ENCODE measurements around the gene HIVEP2.

Gene HIVEP2

GRCh38 chr6:142945446-142946180 is 637 bp upstream of the HIVEP2 start:
- DNase-seq = peak; percentile 61 to 65

DNA sequence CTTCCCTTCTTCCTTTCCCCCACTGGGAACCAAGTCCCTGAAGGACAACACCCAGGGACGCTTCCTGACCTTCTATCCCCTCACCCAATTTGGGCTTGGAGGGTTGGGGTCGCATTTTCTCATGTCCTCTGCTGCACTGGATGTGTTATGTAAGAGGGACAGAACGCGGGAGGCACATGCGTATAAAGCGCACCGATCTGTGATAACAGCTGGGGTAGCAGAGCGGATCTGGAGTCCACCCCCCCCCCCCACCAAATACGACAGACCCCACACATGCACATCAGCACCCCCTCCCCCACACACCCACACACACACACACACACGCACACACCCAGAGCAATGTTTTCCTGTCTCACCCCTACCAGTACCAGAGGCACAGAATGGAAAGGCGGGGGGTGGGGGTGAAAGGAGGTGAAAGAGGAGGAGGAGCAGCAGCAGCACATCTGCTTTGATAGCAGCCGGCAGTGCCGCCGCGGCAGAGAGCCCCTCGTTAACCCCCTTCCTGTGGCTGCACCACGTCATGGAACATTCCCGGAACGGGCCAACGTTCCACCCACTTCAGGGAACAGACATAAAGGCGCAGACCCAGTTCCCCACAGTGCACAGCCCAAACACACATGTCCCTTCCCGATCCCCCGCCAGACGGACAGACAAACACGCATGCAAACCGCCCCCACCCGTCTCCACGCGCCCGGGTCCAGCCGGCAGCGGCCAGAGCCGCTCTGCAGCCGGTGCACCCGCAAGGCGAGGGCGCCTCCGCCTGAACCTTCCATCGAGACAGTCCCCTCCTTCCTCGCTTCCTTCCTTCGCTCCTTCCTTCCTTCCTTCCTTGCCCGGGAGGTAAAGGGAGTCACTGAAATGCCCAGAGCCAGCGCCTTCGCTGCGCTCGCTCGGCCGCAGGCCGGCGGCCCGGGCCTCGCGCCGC is 590 bp downstream of the HIVEP2 start:
- DNase-seq = peak; percentile 96 to 97

DNA sequence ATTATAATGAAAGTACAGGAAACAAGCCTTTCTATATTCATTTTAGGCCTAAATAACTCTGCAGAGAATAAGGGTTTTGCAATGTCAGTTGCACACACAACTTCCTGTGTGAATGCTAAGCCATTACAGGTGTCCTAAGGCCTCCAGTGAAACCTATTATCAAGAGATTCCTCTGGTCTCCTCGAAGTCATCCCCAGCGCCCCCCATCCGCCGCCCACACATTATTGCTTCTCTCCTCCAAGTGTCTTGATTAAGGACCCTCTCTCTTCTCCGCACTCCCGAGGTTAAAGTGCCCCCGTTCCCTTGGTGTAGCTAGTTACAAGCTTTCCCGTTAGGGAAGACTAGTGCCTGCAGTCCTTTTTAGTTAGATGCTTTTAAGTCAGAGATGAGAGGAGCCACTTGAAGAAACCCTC is 1.3 kb downstream of the HIVEP2 start:
- DNase-seq = peak; percentile 16 to 21

- DNase-seq = no peak
Observed at GRCh38 chr6:142942805-142943227, 2.2 kb downstream of the HIVEP2 start.

GRCh38 chr6:142942238-142942637 is 2.7 kb downstream of the HIVEP2 start:
- DNase-seq = no peak

GRCh38 chr6:142941018-142941417 is 4.0 kb downstream of the HIVEP2 start:
- no peak for DNase-seq

GRCh38 chr6:142940487-142940886 is 4.5 kb downstream of the HIVEP2 start:
- DNase-seq = no peak

DNA sequence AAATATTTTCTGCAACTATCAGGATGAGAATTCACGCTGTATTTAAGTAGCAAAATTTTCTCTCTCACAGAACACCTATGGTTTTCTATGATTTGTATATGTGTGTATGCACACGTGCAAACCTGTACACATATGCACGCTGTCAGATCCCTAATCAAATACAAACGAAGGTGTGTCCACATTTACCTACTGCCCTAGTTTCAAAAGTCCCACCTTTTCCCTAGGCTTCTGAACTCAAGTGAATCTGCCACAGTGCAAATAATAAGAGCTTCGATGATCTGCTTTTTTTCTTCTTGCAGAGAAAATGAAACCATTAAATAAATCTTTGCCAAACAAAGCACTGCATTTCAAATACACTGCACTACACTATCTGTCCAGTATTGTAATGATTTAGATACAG is 6.5 kb downstream of the HIVEP2 start:
- no peak for DNase-seq

GRCh38 chr6:142937986-142938385 is 7.0 kb downstream of the HIVEP2 start:
- DNase-seq = no peak

DNA sequence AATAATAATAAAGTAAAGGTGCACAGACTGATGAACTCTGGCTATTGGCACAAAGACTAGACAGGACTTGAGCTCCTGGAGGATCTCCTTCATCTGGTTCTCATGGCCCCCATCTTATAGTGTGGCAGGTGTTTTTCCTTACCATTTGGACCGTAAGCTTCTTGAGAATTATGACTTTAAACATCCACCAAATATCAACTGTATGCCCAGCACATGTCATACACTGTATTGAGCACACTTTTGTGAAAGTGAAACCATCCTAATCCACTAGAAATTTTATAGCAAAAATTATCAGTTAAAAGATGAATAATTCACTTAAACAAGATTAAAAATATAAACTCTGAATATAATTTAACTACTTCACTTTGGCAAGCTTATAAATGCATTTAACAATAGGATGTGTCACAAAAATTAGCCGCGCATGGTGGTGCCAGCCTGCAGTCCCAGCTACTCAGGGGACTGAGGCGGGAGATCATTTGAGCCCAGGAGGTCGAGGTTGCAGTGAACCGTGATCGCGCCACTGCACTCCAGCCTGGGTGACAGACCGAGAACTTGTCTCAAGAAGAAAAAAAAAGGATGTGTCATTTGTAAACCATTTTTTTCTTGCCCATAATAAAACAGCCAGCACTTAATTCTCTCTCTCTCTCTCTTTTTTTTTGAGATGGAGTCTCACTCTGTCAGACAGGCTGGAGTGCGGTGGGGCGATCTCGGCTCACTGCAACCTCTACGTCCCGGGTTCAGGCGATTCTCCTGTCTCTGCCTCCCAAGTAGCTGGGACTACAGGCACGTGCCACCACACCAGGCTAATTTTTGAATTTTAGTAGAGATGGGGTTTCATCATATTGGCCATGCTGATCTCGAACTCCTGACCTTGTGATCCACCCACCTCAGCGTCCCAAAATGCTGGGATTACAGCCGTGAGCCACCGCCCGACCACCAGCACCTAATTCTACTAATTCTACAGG is 9.1 kb downstream of the HIVEP2 start:
- peak in 1 of 2 experiments; percentile 9 for DNase-seq

DNA sequence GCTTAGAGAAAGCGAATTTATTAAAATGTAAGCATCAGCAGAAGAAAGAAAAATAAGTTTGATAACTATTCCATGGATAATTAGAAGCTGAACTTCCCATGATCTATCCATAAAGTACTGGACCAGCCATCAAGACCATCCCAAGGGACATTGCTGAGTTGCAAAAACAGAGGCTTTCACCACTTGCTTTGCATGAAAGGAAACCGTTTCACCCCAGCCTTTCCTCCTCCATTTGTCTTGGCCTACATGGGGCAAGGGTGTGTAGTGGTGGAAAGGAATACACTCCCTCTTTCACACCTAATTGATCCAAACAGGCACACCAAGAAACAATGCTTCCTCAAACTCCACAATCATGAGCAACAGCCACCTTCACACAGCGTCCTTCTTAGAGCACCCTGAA is 10.4 kb downstream of the HIVEP2 start:
- DNase-seq = no peak

- DNase-seq = no peak
Observed at GRCh38 chr6:142934106-142934505, 10.9 kb downstream of the HIVEP2 start.

DNA sequence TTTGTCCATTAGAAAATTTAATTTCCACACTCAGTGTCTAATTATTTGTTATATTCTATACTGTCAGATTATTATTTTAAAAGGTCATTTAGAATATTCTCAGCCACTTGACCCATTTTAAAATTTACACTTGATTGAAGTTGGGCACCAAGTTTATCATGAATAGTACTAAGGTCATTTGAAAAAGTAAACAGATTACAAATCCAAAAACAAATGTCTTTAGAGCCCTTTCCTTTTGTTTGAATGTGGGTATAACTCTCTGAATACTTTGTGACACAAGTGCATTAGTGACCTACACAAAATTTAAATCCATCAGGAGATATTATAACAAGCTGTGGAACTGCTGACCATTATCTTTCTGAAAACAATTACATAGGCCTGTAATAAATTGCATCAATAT is 11.3 kb downstream of the HIVEP2 start:
- DNase-seq = no peak

- no peak for DNase-seq
Observed at GRCh38 chr6:142932889-142933288, 12.1 kb downstream of the HIVEP2 start.

GRCh38 chr6:142929751-142930358 is 15.1 kb downstream of the HIVEP2 start:
- no peak for DNase-seq

GRCh38 chr6:142927904-142928303 is 17.1 kb downstream of the HIVEP2 start:
- no peak for DNase-seq

GRCh38 chr6:142927271-142927580 is 17.8 kb downstream of the HIVEP2 start:
- no peak for DNase-seq

DNA sequence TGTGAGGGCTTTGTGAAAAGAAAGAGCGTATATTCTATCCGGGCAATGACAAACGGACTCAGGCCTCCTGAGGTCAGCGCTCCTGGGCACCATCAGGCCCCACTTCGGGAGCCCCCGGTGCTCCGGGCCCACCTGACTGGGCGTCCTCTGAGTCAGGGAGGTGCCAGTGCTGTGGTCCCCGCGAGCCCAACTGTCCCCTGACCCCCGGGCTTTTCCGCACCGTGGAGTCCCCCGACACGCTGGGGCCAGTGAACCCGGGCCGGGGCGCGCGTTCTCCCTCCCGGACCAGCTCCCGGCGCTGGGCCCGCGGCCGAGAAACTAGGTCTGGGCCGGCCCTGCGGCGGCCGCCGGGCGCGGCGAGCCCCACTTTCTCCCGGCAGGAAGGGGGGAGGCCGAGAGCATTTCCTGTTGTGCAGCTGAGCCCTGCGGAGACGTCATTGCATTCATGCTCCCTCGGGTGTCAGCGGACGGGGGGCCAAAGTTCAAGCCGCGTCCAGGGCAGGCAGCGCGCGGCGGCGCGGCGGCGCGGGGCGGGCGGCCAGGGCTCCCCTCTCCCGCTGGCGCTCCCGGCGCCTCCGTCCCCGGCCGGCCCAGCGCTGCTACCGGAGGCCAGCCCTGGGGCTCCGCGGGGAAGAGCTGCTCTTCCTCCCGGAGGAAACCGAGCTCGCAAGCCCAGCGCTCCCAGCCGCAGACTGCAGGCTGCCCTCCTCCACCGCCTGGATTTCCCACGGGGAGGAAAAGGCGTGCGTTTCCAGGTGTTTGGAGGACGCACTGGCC is 18.3 kb downstream of the HIVEP2 start:
- DNase-seq = peak; percentile 34 to 45

- DNase-seq = no peak
Observed at GRCh38 chr6:142926177-142926493, 18.8 kb downstream of the HIVEP2 start.

DNA sequence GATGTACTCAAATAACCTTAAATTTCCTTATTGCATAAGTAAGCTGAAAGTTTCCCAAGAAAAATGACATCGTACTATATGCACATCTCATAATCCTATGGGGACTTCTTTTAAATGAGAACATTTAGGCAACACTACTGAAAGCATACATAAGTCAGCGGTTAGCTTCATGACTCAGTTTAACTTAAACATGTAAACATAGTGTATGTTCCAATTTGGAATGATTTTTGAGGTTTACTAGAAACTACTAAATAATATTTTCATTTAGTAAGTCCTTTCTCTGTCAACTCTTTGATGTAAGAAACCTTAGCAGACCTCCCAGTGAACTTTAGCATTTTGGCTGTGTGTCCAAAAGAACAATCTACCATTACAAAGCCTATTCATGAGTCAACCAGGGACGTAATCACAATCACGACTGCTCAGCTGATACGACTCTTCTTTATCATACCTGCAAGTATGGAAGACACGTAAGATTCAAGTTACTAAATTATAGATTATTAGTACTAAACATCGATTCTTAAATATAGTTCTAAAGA is 19.3 kb downstream of the HIVEP2 start:
- no peak for DNase-seq

- no peak for DNase-seq
Observed at GRCh38 chr6:142918339-142919042, 26.5 kb downstream of the HIVEP2 start.

Measured in activated CD4-positive, alpha-beta T cell treated with anti-CD3 and anti-CD28 coated beads, Interleukin-2, amount 50 U/mL, for 4 hours (primary cell).